Uterus (tissue), 2 donors: ENCODE measurements around the gene NR3C2.

Source experiments
- CTCF ChIP-seq, 4 experiments: fragments of 200-600 bp in 2 of 4; fragments of 450-650 bp in 2 of 4; sonication (generic) in 2 of 4; IDR thresholded peaks; one replicate each; pipeline ENCODE4 v1.5.1; 2016 to 2019; ENCODE audit warnings: antibody characterized with exemption in 4 of 4, mild to moderate bottlenecking in 2 of 4, moderate library complexity in 1 of 4
- POLR2A ChIP-seq, 2 donors: fragments of 450-650 bp; IDR thresholded peaks; one replicate each; pipeline ENCODE4 v1.6.1; 2016; ENCODE audit warnings: antibody characterized with exemption in 2 of 2, mild to moderate bottlenecking in 1 of 2, moderate library complexity in 1 of 2

- TF ChIP-seq CTCF (IDR thresholded peaks at IDR 0.05) (no peak), POLR2A (IDR thresholded peaks at IDR 0.05) (no peak)
Observed at GRCh38 chr4:148263802-148264201, 178.4 kb downstream of the NR3C2 start.
